K562 (cell line): ENCODE data around the gene LOXL3. TPM values are rescaled to one million over a fixed set of nuclear protein-coding genes. Genes with fewer than 3 reads are reported as not detected.

Source experiments
- ASH1L ChIP-seq: fragments of 450-650 bp; IDR thresholded peaks from 2 replicates; pipeline ENCODE4 v1.6.1; 2018; ENCODE audit warnings: borderline replicate concordance, mild to moderate bottlenecking, low read depth; ENCODE audit not compliant: partially characterized antibody
- FIP1L1 ChIP-seq: fragments of 200-400 bp; formaldehyde crosslinking; IDR thresholded peaks from 2 replicates; pipeline ENCODE4 v1.6.1; 2018; ENCODE audit warnings: mild to moderate bottlenecking, low read depth, low read length; ENCODE audit not compliant: poor library complexity, severe bottlenecking
- HDAC1 ChIP-seq, 2 experiments: fragments of 450-650 bp; IDR thresholded peaks; 2 replicates each; pipeline ENCODE4 v1.6.1; 2016 to 2017; ENCODE audit warnings: inconsistent platforms in 1 of 2, mild to moderate bottlenecking in 1 of 2, moderate library complexity in 1 of 2
- POLR2A ChIP-seq: fragments of 450-650 bp; conservative IDR thresholded peaks from 2 replicates; pipeline ENCODE4 v1.6.1; 2016
- RHOXF2B ChIP-seq: fragments of 250-450 bp; sonication (Bioruptor Pico); conservative IDR thresholded peaks from 2 replicates; pipeline ENCODE4 v1.5.1; 2021
- SPI1 ChIP-seq: IDR thresholded peaks from 2 replicates; pipeline ENCODE4 v1.6.1; 2011; ENCODE audit warnings: low read depth, low read length, control low read depth, borderline replicate concordance
- SRSF9 ChIP-seq: fragments of 200-400 bp; formaldehyde crosslinking; IDR thresholded peaks from 2 replicates; pipeline ENCODE4 v1.6.1; 2017; ENCODE audit warnings: low read depth, low read length, borderline replicate concordance
- polyA plus RNA-seq, 8 experiments: library from polyadenylated mRNA; depleted of rRNA in 4 of 8; stranded (reverse) in 5 of 8; unstranded in 3 of 8; fragments of >200 nt; fragmentation: Nextera tagmentation in 2 of 8; fragmentation: Illumina TruSeq in 1 of 8; extraction: Ambion mirVana in 2 of 8; extraction: Trizol in 1 of 8; gene quantifications; 2 replicates each; pipeline versions ENCODE4 v1.2.1 to v1.2.3, GENCODE V29; 2011 to 2014; ENCODE audit warnings: inconsistent platforms in 1 of 8, missing spikeins in 1 of 8
- total RNA-seq, 7 experiments: library from RNA; depleted of rRNA in 6 of 7; stranded (reverse); fragments of >200 nt in 6 of 7; fragmentation: Illumina TruSeq in 2 of 7; extraction: Trizol in 2 of 7; gene quantifications; 2 replicates each; pipeline versions ENCODE4 v1.2.1 to v1.2.3, GENCODE V29; 2011 to 2021; ENCODE audit warnings: low replicate concordance in 1 of 7
- TF ChIP-seq, protein P1 (sequence below): fragments of 250-450 bp; sonication (Bioruptor Pico); IDR thresholded peaks from 2 replicates; pipeline ENCODE4 v1.9.0; 2021; ENCODE audit warnings: mild to moderate bottlenecking, inconsistent platforms
- TF ChIP-seq, protein P2 (sequence below), 2 experiments: fragments of 450-650 bp in 1 of 2; sonication (generic) in 1 of 2; formaldehyde crosslinking in 1 of 2; IDR thresholded peaks; 2 replicates each; pipeline versions ENCODE4 v1.7.1 to v1.9.0; 2016 to 2022; ENCODE audit warnings: inconsistent platforms in 1 of 2, mild to moderate bottlenecking in 1 of 2, missing genetic modification reagents in 1 of 2
- TF ChIP-seq, protein P3 (sequence below), 3 experiments: fragments of 200-800 bp in 1 of 3; fragments of 250-450 bp in 1 of 3; fragments of 450-650 bp in 1 of 3; sonication (Bioruptor Pico) in 1 of 3; sonication (Bioruptor generic) in 1 of 3; formaldehyde crosslinking in 1 of 3; IDR thresholded peaks; 2 replicates each; pipeline versions ENCODE4 v1.6.1 to v1.8.0; 2016 to 2022; ENCODE audit warnings: mild to moderate bottlenecking in 2 of 3, missing genetic modification characterization in 2 of 3, missing compliant biosample characterization in 1 of 3, moderate library complexity in 1 of 3

The LOXL3 gene
- total and polyA plus RNA-seq, 9 of the 15 experiments (the other 6 are each of a cell fraction or from before 2014, with no cell fraction given), result 0.22 to 0.99 (median 0.31) TPM

DNA sequence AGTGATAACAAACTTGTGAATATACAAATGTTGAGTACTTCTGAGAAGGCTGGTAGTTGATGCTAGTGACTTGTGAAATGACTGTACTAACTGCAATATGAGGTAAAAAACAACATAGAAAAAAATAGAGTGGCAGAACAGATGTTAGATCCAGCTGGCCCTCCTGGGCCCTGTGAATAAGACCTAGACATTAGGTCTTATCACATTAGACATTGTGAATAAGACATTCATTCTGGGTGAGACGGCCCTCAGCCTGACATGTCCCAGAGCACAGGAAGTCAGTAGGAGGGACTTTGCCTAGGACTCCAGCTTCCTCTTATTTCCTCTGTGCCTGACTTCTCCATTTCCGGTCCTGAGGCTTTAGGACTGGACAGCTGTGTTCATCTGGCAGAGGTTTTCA lies 23.7 kb upstream of the LOXL3 start (continued):
- TF ChIP-seq ASH1L (no peak), POLR2A (no peak), RHOXF2B (CRISPR knock-in tag) (no peak), HDAC1 (IDR thresholded peaks at IDR 0.05) (no peak), SPI1 (peak; percentile 82), FIP1L1 (no peak), SRSF9 (no peak)
- TF ChIP-seq, protein P1, sequence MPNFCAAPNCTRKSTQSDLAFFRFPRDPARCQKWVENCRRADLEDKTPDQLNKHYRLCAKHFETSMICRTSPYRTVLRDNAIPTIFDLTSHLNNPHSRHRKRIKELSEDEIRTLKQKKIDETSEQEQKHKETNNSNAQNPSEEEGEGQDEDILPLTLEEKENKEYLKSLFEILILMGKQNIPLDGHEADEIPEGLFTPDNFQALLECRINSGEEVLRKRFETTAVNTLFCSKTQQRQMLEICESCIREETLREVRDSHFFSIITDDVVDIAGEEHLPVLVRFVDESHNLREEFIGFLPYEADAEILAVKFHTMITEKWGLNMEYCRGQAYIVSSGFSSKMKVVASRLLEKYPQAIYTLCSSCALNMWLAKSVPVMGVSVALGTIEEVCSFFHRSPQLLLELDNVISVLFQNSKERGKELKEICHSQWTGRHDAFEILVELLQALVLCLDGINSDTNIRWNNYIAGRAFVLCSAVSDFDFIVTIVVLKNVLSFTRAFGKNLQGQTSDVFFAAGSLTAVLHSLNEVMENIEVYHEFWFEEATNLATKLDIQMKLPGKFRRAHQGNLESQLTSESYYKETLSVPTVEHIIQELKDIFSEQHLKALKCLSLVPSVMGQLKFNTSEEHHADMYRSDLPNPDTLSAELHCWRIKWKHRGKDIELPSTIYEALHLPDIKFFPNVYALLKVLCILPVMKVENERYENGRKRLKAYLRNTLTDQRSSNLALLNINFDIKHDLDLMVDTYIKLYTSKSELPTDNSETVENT, result no peak
- TF ChIP-seq, protein P2, sequence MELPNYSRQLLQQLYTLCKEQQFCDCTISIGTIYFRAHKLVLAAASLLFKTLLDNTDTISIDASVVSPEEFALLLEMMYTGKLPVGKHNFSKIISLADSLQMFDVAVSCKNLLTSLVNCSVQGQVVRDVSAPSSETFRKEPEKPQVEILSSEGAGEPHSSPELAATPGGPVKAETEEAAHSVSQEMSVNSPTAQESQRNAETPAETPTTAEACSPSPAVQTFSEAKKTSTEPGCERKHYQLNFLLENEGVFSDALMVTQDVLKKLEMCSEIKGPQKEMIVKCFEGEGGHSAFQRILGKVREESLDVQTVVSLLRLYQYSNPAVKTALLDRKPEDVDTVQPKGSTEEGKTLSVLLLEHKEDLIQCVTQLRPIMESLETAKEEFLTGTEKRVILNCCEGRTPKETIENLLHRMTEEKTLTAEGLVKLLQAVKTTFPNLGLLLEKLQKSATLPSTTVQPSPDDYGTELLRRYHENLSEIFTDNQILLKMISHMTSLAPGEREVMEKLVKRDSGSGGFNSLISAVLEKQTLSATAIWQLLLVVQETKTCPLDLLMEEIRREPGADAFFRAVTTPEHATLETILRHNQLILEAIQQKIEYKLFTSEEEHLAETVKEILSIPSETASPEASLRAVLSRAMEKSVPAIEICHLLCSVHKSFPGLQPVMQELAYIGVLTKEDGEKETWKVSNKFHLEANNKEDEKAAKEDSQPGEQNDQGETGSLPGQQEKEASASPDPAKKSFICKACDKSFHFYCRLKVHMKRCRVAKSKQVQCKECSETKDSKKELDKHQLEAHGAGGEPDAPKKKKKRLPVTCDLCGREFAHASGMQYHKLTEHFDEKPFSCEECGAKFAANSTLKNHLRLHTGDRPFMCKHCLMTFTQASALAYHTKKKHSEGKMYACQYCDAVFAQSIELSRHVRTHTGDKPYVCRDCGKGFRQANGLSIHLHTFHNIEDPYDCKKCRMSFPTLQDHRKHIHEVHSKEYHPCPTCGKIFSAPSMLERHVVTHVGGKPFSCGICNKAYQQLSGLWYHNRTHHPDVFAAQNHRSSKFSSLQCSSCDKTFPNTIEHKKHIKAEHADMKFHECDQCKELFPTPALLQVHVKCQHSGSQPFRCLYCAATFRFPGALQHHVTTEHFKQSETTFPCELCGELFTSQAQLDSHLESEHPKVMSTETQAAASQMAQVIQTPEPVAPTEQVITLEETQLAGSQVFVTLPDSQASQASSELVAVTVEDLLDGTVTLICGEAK (IDR thresholded peaks at IDR 0.05), result peak; percentile 83
- TF ChIP-seq, protein P2 (CRISPR knock-in tag; IDR thresholded peaks at IDR 0.05), result no peak
- TF ChIP-seq, protein P3, sequence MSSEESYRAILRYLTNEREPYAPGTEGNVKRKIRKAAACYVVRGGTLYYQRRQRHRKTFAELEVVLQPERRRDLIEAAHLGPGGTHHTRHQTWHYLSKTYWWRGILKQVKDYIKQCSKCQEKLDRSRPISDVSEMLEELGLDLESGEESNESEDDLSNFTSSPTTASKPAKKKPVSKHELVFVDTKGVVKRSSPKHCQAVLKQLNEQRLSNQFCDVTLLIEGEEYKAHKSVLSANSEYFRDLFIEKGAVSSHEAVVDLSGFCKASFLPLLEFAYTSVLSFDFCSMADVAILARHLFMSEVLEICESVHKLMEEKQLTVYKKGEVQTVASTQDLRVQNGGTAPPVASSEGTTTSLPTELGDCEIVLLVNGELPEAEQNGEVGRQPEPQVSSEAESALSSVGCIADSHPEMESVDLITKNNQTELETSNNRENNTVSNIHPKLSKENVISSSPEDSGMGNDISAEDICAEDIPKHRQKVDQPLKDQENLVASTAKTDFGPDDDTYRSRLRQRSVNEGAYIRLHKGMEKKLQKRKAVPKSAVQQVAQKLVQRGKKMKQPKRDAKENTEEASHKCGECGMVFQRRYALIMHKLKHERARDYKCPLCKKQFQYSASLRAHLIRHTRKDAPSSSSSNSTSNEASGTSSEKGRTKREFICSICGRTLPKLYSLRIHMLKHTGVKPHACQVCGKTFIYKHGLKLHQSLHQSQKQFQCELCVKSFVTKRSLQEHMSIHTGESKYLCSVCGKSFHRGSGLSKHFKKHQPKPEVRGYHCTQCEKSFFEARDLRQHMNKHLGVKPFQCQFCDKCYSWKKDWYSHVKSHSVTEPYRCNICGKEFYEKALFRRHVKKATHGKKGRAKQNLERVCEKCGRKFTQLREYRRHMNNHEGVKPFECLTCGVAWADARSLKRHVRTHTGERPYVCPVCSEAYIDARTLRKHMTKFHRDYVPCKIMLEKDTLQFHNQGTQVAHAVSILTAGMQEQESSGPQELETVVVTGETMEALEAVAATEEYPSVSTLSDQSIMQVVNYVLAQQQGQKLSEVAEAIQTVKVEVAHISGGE (CRISPR knock-in tag; IDR thresholded peaks at IDR 0.05), result peak in 1 of 3 experiments; percentile 55; a peak in 1 of 6 replicates
